ENCODE results near the gene VMO1.

DNA sequence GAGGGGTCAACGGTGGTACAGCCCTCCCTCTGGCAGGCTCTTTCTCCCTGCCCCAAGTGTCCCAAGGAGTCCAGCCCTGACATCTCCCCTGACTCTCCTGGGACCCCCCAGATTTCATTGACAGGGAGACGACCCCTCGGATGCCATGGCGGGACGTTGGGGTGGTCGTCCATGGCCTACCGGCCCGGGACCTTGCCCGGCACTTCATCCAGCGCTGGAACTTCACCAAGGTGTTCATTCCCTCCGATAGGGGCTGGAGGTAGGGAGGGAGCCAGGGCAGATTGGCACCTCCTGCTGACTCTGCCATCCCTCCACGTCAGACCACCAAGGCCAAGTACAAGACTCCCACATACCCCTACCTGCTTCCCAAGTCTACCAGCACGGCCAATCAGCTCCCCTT, 30.7 kb upstream of the VMO1 start:
- TF ChIP-seq, protein P1, sequence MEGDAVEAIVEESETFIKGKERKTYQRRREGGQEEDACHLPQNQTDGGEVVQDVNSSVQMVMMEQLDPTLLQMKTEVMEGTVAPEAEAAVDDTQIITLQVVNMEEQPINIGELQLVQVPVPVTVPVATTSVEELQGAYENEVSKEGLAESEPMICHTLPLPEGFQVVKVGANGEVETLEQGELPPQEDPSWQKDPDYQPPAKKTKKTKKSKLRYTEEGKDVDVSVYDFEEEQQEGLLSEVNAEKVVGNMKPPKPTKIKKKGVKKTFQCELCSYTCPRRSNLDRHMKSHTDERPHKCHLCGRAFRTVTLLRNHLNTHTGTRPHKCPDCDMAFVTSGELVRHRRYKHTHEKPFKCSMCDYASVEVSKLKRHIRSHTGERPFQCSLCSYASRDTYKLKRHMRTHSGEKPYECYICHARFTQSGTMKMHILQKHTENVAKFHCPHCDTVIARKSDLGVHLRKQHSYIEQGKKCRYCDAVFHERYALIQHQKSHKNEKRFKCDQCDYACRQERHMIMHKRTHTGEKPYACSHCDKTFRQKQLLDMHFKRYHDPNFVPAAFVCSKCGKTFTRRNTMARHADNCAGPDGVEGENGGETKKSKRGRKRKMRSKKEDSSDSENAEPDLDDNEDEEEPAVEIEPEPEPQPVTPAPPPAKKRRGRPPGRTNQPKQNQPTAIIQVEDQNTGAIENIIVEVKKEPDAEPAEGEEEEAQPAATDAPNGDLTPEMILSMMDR (IDR thresholded peaks at IDR 0.05; ENCODE audit: low read length), result no peak
- TF ChIP-seq EZH2phosphoT487 (IDR thresholded peaks at IDR 0.05; ENCODE audit: low read length), result no peak

Data from MM.1S (cell line).